ENCODE data around the gene SGMS2. TPM values are rescaled to one million over a fixed set of nuclear protein-coding genes. Genes with fewer than 3 reads are reported as not detected.

The SGMS2 gene
- total and polyA plus RNA-seq, 2 donors (not counting 1 experiment from before 2014, with no cell fraction given) = 0.12 TPM; not detected in 1

GRCh38 chr4:107791902-107792301 lies 32.8 kb upstream of the SGMS2 start:
- POLR2A ChIA-PET = no interaction called here
- WGBS (ENCODE audit: insufficient coverage) = no CpG with 5 or more reads among the region's 3 CpGs

DNA sequence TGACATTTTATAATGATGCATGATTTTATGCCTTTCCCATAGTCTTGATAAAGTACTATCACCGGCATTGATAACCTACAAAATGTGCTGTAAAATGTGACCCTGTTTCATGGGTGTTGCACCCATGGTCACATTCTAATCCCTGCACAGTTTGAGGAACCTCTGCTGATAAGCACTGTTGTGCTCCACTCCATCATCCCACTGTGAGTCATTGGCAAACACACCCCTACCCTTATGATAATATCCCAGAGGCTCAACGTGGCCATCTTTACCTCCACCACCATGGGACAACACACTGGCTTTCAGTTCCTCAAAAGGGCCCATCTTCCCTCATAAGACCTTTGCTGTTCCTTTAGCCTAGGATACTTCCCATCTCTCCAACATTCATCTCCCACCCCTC lies 32.0 kb upstream of the SGMS2 start:
- H3K9ac ChIP-seq (ENCODE audit: low read length) = no peak overlapping the region
- Mint-ChIP-seq H3K4me1 (no peaks in the 10 kb centered on the region), H3K4me3 (no peak overlapping the region), H3K27me3 (peaks cover 13% of the 10 kb centered on the region), H3K27ac (no peak overlapping the region), H3K9me3 (ENCODE audit: insufficient read depth) (no peaks in the 10 kb centered on the region)
- no peak overlapping the region for H3K27ac ChIP-seq (ENCODE audit: low read length in 2 of 2)
- intact Hi-C loops (cut with micrococcal nuclease) = no loop called here
- H4K20me1 ChIP-seq (ENCODE audit: control insufficient read depth, insufficient read depth, low read length, poor library complexity, severe bottlenecking) = no peaks in the 10 kb centered on the region
- POLR2A ChIA-PET = no interaction called here
- no peak overlapping the region for H3K4me2 ChIP-seq (replicated peaks; ENCODE audit: low read depth, low read length, poor library complexity, severe bottlenecking)
- H3K4me3 ChIP-seq (ENCODE audit: control extremely low read depth in 1 of 5, extremely low read depth in 1 of 5, insufficient read depth in 1 of 5, low read depth in 2 of 5, low read length in 4 of 5) = no peak overlapping the region
- no peak for DNase-seq
- no peak for TF ChIP-seq EZH2 (IDR thresholded peaks at IDR 0.05; ENCODE audit: borderline replicate concordance, insufficient read depth, low read depth, low read length, poor library complexity, severe bottlenecking)
- TF ChIP-seq CTCF (IDR thresholded peaks at IDR 0.05) = no peak
- CTCF ChIA-PET = no interaction called here
- H3K9me3 ChIP-seq (ENCODE audit: control extremely low read depth in 1 of 3, control insufficient read depth in 2 of 3, insufficient read depth in 1 of 3, low read length in 2 of 3) = peaks cover 0 to 14% (median 6%) of the 10 kb centered on the region in 3 donors
- H3K79me2 ChIP-seq (ENCODE audit: control insufficient read depth, insufficient read depth, low read length) = no peaks in the 10 kb centered on the region
- H3K4me1 ChIP-seq (ENCODE audit: control insufficient read depth in 2 of 2, insufficient read depth in 2 of 2, low read length in 2 of 2) = no peaks in the 10 kb centered on the region
- H3K36me3 ChIP-seq (replicated peaks in 1 of 2; ENCODE audit: control extremely low read depth in 1 of 2, control insufficient read depth in 1 of 2, extremely low read depth in 1 of 2, insufficient read depth in 2 of 2, low read length in 1 of 2) = no peaks in the 10 kb centered on the region
- no peak overlapping the region for H2AFZ ChIP-seq (ENCODE audit: insufficient read depth, low read depth, low read length, poor library complexity, severe bottlenecking)
- no peak for ATAC-seq (ENCODE audit: low read depth)
- H3K27me3 ChIP-seq (replicated peaks in 1 of 4; ENCODE audit: control extremely low read depth in 1 of 4, control insufficient read depth in 3 of 4, insufficient read depth in 4 of 4, low read length in 3 of 4) = peaks cover 0 to 5% (median 0%) of the 10 kb centered on the region in 4 experiments
- 81% methylated on average over 2 of the region's 2 CpGs for WGBS (ENCODE audit: insufficient coverage)

More at GRCh38 chr4:107791902-107792301, 32.8 kb upstream of the SGMS2 start:
- H3K27ac Mint-ChIP-seq = no peak overlapping the region
- Histone ChIP-seq H3K4me1 (ENCODE audit: control insufficient read depth in 2 of 2, insufficient read depth in 2 of 2, low read length in 2 of 2) (no peaks in the 10 kb centered on the region), H2AFZ (ENCODE audit: insufficient read depth, low read depth, low read length, poor library complexity, severe bottlenecking) (no peak overlapping the region), H3K27me3 (replicated peaks in 1 of 4; ENCODE audit: control extremely low read depth in 1 of 4, control insufficient read depth in 3 of 4, insufficient read depth in 4 of 4, low read length in 3 of 4) (peaks cover 0 to 5% (median 0%) of the 10 kb centered on the region in 4 experiments), H3K9me3 (ENCODE audit: control extremely low read depth in 1 of 3, control insufficient read depth in 2 of 3, insufficient read depth in 1 of 3, low read length in 2 of 3) (peaks cover 0 to 16% (median 6%) of the 10 kb centered on the region in 3 donors), H3K4me3 (ENCODE audit: control extremely low read depth in 1 of 5, extremely low read depth in 1 of 5, insufficient read depth in 1 of 5, low read depth in 2 of 5, low read length in 4 of 5) (no peak overlapping the region), H3K79me2 (ENCODE audit: control insufficient read depth, insufficient read depth, low read length) (no peaks in the 10 kb centered on the region), H3K9ac (ENCODE audit: low read length) (no peak overlapping the region), H3K36me3 (replicated peaks in 1 of 2; ENCODE audit: control extremely low read depth in 1 of 2, control insufficient read depth in 1 of 2, extremely low read depth in 1 of 2, insufficient read depth in 2 of 2, low read length in 1 of 2) (no peaks in the 10 kb centered on the region), H4K20me1 (ENCODE audit: control insufficient read depth, insufficient read depth, low read length, poor library complexity, severe bottlenecking) (no peaks in the 10 kb centered on the region), H3K27ac (ENCODE audit: low read length in 2 of 2) (no peak overlapping the region), H3K4me2 (replicated peaks; ENCODE audit: low read depth, low read length, poor library complexity, severe bottlenecking) (no peak overlapping the region)
- peaks cover 4% of the 10 kb centered on the region for H3K9me3 Mint-ChIP-seq (ENCODE audit: insufficient read depth)
- peaks cover 8% of the 10 kb centered on the region for H3K27me3 Mint-ChIP-seq
- H3K4me3 Mint-ChIP-seq = no peak overlapping the region
- intact Hi-C loops (cut with micrococcal nuclease) = no loop called here
- no peak for TF ChIP-seq EZH2 (IDR thresholded peaks at IDR 0.05; ENCODE audit: borderline replicate concordance, insufficient read depth, low read depth, low read length, poor library complexity, severe bottlenecking)
- TF ChIP-seq CTCF (IDR thresholded peaks at IDR 0.05) = no peak
- ATAC-seq (ENCODE audit: low read depth) (no peak), DNase-seq (no peak)
- CTCF ChIA-PET = interaction anchor here (1.3 kb wide), 1 partner anchor 33 kb away, joined by 3 read pairs; no protein-coding TSS in a partner anchor
- no peaks in the 10 kb centered on the region for H3K4me1 Mint-ChIP-seq

All from B cell (primary cell).